ENCODE results near the gene GALNT1. TPM values are rescaled to one million over a fixed set of nuclear protein-coding genes. Genes with fewer than 3 reads are reported as not detected.
A peak's percentile ranks its signal among the peaks of the same experiment; 100 is the strongest.

The GALNT1 gene
- total and polyA plus RNA-seq, 9 of the 15 experiments (the other 6 are each of a cell fraction or from before 2014, with no cell fraction given), result 14.4 to 54.1 (median 36.6) TPM

DNA sequence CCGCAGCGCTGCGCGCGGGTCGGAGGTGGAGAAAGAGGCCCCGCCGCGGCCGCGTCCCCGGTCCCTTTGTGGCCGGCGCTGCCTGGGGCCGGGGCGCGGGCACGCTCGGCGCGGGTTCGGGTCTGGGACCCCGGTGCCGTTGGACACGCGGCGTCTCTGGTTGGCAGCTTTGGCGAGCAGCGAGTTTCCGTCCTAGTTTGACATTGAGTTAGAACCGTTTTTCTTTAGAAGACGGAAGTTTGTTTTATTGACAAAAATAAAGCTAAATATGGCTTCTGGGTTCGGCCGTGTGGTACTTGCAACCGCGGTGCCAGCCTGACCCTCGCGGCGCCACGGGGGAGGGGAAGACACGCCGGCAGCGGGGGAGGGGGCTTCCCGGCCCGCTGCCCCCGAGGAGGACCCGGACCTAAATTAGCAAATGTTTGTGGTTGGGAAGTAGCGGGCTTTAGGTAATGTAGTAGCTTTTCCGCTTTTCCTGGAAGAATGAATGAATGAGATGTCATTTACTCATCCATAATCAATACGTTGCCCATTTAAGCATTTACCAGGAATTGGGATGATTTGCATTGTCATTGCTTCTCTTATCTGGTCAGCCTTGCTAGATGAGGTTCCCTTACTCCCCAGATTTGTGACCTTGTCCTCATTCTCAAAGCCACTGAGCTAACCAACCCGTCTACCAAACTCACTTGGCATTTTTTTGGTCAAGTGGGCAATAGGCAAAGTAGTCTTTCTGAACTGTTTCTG lies 530 bp downstream of the GALNT1 start (continued):
- TF ChIP-seq, protein P1, sequence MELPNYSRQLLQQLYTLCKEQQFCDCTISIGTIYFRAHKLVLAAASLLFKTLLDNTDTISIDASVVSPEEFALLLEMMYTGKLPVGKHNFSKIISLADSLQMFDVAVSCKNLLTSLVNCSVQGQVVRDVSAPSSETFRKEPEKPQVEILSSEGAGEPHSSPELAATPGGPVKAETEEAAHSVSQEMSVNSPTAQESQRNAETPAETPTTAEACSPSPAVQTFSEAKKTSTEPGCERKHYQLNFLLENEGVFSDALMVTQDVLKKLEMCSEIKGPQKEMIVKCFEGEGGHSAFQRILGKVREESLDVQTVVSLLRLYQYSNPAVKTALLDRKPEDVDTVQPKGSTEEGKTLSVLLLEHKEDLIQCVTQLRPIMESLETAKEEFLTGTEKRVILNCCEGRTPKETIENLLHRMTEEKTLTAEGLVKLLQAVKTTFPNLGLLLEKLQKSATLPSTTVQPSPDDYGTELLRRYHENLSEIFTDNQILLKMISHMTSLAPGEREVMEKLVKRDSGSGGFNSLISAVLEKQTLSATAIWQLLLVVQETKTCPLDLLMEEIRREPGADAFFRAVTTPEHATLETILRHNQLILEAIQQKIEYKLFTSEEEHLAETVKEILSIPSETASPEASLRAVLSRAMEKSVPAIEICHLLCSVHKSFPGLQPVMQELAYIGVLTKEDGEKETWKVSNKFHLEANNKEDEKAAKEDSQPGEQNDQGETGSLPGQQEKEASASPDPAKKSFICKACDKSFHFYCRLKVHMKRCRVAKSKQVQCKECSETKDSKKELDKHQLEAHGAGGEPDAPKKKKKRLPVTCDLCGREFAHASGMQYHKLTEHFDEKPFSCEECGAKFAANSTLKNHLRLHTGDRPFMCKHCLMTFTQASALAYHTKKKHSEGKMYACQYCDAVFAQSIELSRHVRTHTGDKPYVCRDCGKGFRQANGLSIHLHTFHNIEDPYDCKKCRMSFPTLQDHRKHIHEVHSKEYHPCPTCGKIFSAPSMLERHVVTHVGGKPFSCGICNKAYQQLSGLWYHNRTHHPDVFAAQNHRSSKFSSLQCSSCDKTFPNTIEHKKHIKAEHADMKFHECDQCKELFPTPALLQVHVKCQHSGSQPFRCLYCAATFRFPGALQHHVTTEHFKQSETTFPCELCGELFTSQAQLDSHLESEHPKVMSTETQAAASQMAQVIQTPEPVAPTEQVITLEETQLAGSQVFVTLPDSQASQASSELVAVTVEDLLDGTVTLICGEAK (IDR thresholded peaks at IDR 0.05), result peak; percentile 46
- TF ChIP-seq, protein P1 (CRISPR knock-in tag; IDR thresholded peaks at IDR 0.05), result no peak
- TF ChIP-seq ZNF699 (CRISPR knock-in tag; IDR thresholded peaks at IDR 0.05; ENCODE audit: insufficient replicate concordance) (no peak), MCM7 (IDR thresholded peaks at IDR 0.05) (no peak), ELF4 (CRISPR knock-in tag; IDR thresholded peaks at IDR 0.05) (no peak), ATF1 (CRISPR knock-in tag; IDR thresholded peaks at IDR 0.05) (no peak), ATF1 (tag; IDR thresholded peaks at IDR 0.05) (0 out of 2 replicates have a peak, but pooled peaks have one; percentile 11), SNIP1 (IDR thresholded peaks at IDR 0.05; ENCODE audit: low read depth) (no peak), RBFOX2 (IDR thresholded peaks at IDR 0.05; ENCODE audit: low read depth, low read length) (peak; percentile 55), ZNF449 (CRISPR knock-in tag; IDR thresholded peaks at IDR 0.05) (no peak), ELF1 (tag; IDR thresholded peaks at IDR 0.05) (no peak), CCNT2 (IDR thresholded peaks at IDR 0.05; ENCODE audit: borderline replicate concordance, extremely low read depth, insufficient read length, low read depth, low read length) (peak; percentile 5), NR2C2 (CRISPR knock-in tag; IDR thresholded peaks at IDR 0.05) (no peak), NR2C2 (tag; IDR thresholded peaks at IDR 0.05) (no peak)
- TF ChIP-seq, protein P2, sequence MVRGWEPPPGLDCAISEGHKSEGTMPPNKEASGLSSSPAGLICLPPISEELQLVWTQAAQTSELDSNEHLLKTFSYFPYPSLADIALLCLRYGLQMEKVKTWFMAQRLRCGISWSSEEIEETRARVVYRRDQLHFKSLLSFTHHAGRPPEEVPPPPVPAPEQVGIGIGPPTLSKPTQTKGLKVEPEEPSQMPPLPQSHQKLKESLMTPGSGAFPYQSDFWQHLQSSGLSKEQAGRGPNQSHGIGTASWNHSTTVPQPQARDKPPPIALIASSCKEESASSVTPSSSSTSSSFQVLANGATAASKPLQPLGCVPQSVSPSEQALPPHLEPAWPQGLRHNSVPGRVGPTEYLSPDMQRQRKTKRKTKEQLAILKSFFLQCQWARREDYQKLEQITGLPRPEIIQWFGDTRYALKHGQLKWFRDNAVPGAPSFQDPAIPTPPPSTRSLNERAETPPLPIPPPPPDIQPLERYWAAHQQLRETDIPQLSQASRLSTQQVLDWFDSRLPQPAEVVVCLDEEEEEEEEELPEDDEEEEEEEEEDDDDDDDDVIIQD (CRISPR knock-in tag; IDR thresholded peaks at IDR 0.05), result no peak

All from K562 (cell line).